Adrenal gland (tissue), 19 donors: ENCODE results near the gene ARL15. TPM values are rescaled to one million over a fixed set of nuclear protein-coding genes. Genes with fewer than 3 reads are reported as not detected.
A peak's percentile ranks its signal among the peaks of the same experiment; 100 is the strongest.
"Not testable (repeated sequence)": the region's sequence is repeated elsewhere in the genome, so short reads cannot be mapped to it uniquely, and the experiment has no call there.

Experiments
- DNase-seq, 7 donors: peaks; one replicate each; pipeline ENCODE4 v3.0.0-alpha.2; 2019 to 2020
- H3K27ac ChIP-seq, 5 donors: fragments of 200-600 bp; sonication (generic) in 4 of 5; 1 replicate in 3 of 5; 2 replicates in 2 of 5; pipeline versions ENCODE4 v1.5.1 to v1.8.0; 2016 to 2020; ENCODE audit warnings: mild to moderate bottlenecking in 1 of 5
- H3K27me3 ChIP-seq: fragments of 200-600 bp; 2 replicates; pipeline ENCODE4 v1.8.0; 2021
- H3K36me3 ChIP-seq, 2 donors: fragments of 200-600 bp; replicated peaks in 1 of 2; 1 replicate in 1 of 2; 2 replicates in 1 of 2; pipeline versions ENCODE4 v1.5.1 to v1.8.0; 2018 to 2022
- H3K4me1 ChIP-seq, 2 donors: fragments of 200-600 bp; replicated peaks in 1 of 2; 1 replicate in 1 of 2; 2 replicates in 1 of 2; pipeline versions ENCODE4 v1.5.1 to v1.8.0; 2018 to 2021
- H3K4me3 ChIP-seq, 4 donors: fragments of 200-600 bp; sonication (generic) in 3 of 4; one replicate each; pipeline ENCODE4 v1.5.1; 2016 to 2018
- H3K9me3 ChIP-seq, 3 donors: fragments of 200-600 bp; sonication (generic) in 1 of 3; replicated peaks in 1 of 3; 1 replicate in 2 of 3; 2 replicates in 1 of 3; pipeline versions ENCODE4 v1.5.1 to v1.8.0; 2016 to 2021
- POLR2A ChIP-seq, 2 donors: fragments of 450-650 bp; IDR thresholded peaks; one replicate each; pipeline ENCODE4 v1.6.1; 2017; ENCODE audit warnings: antibody characterized with exemption in 2 of 2, mild to moderate bottlenecking in 2 of 2, moderate library complexity in 1 of 2
- WGBS, 4 donors: extraction: QIAGEN DNeasy Blood & Tissue Kit in 2 of 4; methylation state at CpG; one replicate each; pipeline versions ENCODE4 v1.1.5 to v1.1.7; 2013 to 2017; 5-methylcytosine and 5-hydroxymethylcytosine counted together
- intact Hi-C, 2 donors: fragments of 100-400 bp; cut with DNase I; formaldehyde crosslinking; loops; one replicate each; pipeline versions ENCODE4 v1.14.1 to v1.15.0; 2022 to 2023
- long read RNA-seq, 10 donors: library from polyadenylated mRNA in 3 of 10; unstranded in 2 of 10; stranded (forward) in 1 of 10; transcript quantifications; one replicate each; pipeline ENCODE4 v2.0.0 and lab custom pipeline, GENCODE V29; 2021 to 2026
- polyA plus RNA-seq, 3 donors: library from polyadenylated mRNA; stranded (reverse); fragments of 200-250 nt in 2 of 3; fragments of 350-450 nt in 1 of 3; fragmentation: Illumina TruSeq in 1 of 3; extraction: RNeasy Lipid Tissue Mini Kit (QIAGEN cat#74804) in 1 of 3; gene quantifications; one replicate each; pipeline ENCODE4 v1.2.3, GENCODE V29; 2013 to 2014
- total RNA-seq, 9 donors: library from RNA; depleted of rRNA in 4 of 9; stranded (reverse); fragments of >200 nt in 4 of 9; fragments of 120-200 nt in 1 of 9; fragmentation: NEBNext Ultra II Directional in 1 of 9; extraction: Animal tissue kit (Norgen Biotek cat#: 25700) in 1 of 9; gene quantifications; one replicate each; pipeline versions ENCODE4 v1.1.0 to v1.2.4, GENCODE V29; 2013 to 2023
- TF ChIP-seq, protein P1 (sequence below), 6 experiments: fragments of 450-650 bp in 4 of 6; fragments of 200-600 bp in 2 of 6; sonication (generic) in 1 of 6; IDR thresholded peaks; 1 replicate in 5 of 6; 2 replicates in 1 of 6; pipeline versions ENCODE4 v1.5.1 to v1.8.0; 2016 to 2021; ENCODE audit warnings: antibody characterized with exemption in 6 of 6, mild to moderate bottlenecking in 2 of 6, moderate library complexity in 1 of 6
- donor health status: healthy with polysubstance abuse.
- donor health status: Bipolar disorder and iron deficiency.
- donor health status: DM: yes; HTN: yes; CAD: no.
- donor health status: DM: no; HTN: no; CAD: no.
- donor health status: DM: no; HTN: no; CAD: no.
- donor health status: DM: yes; HTN: yes; CAD: no.

ARL15 gene
- total RNA-seq (10 to 100 TPM; 19.4 to 85.6 (median 42.8) TPM), polyA plus RNA-seq (10 to 100 TPM; 12.1 to 27.6 (median 12.3) TPM)
- long read RNA-seq, donor 1, transcript ARL15-202 (5 exons, 2,486 nt): major isoform, 6 of 11 reads
- long read RNA-seq, donor 1, partial matches to known transcripts: 0 of 11 reads
- long read RNA-seq, donor 1, other reads (novel, unspliced or antisense): 0 of 11 reads
- long read RNA-seq, donor 2, partial matches to known transcripts: 0 of 7 reads
- long read RNA-seq, donor 2, other reads (novel, unspliced or antisense): 0 of 7 reads
- long read RNA-seq, donor 3, partial matches to known transcripts: 0 of 7 reads
- long read RNA-seq, donor 3, other reads (novel, unspliced or antisense): 0 of 7 reads
- long read RNA-seq, donor 4, partial matches to known transcripts: 0 of 3 reads
- long read RNA-seq, donor 4, other reads (novel, unspliced or antisense): 0 of 3 reads
- long read RNA-seq, donor 5, transcript ARL15-202 (5 exons, 2,486 nt): major isoform, 5 of 7 reads
- long read RNA-seq, donor 5, partial matches to known transcripts: 0 of 7 reads
- long read RNA-seq, donor 5, other reads (novel, unspliced or antisense): 2 of 7 reads
- long read RNA-seq, donor 6, partial matches to known transcripts: 0 of 2 reads
- long read RNA-seq, donor 6, other reads (novel, unspliced or antisense): 1 of 2 reads
- long read RNA-seq, donor 7, partial matches to known transcripts: 0 of 6 reads
- long read RNA-seq, donor 7, other reads (novel, unspliced or antisense): 0 of 6 reads
- long read RNA-seq, donor 8, transcript ARL15-202 (5 exons, 2,486 nt): major isoform, 9 of 9 reads
- long read RNA-seq, donor 8, partial matches to known transcripts: 0 of 9 reads
- long read RNA-seq, donor 8, other reads (novel, unspliced or antisense): 0 of 9 reads
- long read RNA-seq, donor 9, transcript ARL15-202 (5 exons, 2,486 nt): major isoform, 11 of 13 reads
- long read RNA-seq, donor 9, partial matches to known transcripts: 0 of 13 reads
- long read RNA-seq, donor 9, other reads (novel, unspliced or antisense): 0 of 13 reads
- long read RNA-seq, donor 10, partial matches to known transcripts: 0 of 2 reads
- long read RNA-seq, donor 10, other reads (novel, unspliced or antisense): 0 of 2 reads

DNA sequence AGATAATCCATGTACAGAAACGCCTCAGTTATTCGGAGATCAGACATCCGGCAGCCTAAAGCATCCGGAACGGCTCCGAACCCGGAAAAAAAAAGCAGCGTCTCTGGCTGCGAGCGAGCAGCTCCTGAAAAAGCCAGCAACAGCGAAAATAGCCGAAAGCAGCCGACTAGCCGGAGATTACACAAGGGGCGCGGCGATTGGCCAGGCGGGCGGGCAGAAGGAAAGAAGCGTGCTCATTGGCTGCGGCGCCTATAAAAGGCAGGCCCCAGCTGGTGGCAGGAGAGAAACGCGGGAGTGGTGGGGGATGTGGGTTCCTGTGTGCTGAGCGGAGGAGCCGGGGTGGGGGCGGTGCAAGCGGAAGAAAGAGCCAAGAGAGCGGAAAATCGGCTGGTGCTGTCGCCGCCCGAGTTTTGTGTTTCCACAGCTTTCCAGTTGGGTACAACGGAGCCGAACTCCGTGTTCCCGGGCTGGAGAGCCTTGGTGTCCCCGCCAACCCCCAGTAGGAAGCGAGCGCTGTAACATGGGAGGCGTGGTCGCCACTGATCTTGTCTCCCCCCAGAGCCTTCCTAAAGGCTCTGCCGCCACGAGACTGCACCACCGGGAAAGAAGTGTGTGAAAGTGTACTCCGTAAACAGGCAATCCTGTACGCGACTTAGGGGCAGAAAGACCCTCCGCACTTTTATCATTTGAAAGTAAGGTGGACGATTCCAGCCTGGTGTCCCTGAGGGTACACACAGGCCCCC, at the start of gene ARL15:
Gene ARL15, minus strand, starts transcription at position 141 of the 743 bp plus-strand sequence.
- no peaks in the 10 kb centered on the region for H3K36me3 ChIP-seq
- TF ChIP-seq, protein P1, sequence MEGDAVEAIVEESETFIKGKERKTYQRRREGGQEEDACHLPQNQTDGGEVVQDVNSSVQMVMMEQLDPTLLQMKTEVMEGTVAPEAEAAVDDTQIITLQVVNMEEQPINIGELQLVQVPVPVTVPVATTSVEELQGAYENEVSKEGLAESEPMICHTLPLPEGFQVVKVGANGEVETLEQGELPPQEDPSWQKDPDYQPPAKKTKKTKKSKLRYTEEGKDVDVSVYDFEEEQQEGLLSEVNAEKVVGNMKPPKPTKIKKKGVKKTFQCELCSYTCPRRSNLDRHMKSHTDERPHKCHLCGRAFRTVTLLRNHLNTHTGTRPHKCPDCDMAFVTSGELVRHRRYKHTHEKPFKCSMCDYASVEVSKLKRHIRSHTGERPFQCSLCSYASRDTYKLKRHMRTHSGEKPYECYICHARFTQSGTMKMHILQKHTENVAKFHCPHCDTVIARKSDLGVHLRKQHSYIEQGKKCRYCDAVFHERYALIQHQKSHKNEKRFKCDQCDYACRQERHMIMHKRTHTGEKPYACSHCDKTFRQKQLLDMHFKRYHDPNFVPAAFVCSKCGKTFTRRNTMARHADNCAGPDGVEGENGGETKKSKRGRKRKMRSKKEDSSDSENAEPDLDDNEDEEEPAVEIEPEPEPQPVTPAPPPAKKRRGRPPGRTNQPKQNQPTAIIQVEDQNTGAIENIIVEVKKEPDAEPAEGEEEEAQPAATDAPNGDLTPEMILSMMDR (IDR thresholded peaks at IDR 0.05): no peak
- TF ChIP-seq POLR2A (IDR thresholded peaks at IDR 0.05): peak; percentile 99 to 100
- H3K27ac ChIP-seq: peak within 1 kb of the TSS in 4 of 5 donors; percentile 81 to 90 (median 86)
- H3K4me1 ChIP-seq: peaks cover 12 to 21% of the 10 kb centered on the region in 2 donors
- 0 to 1% (median 0%) methylated on average over 22 to 50 of the region's 50 CpGs for WGBS, 4 donors
- intact Hi-C loops: loop anchor here (10.0 kb wide), 2 partner anchors 56 to 104 kb away; no protein-coding TSS in a partner anchor
- H3K27me3 ChIP-seq: no peaks in the 10 kb centered on the region
- peak; percentile 98 to 100 (median 99) for DNase-seq
- no peaks in the 10 kb centered on the region for H3K9me3 ChIP-seq
- peak within 1 kb of the TSS; percentile 43 to 97 (median 86) for H3K4me3 ChIP-seq

DNA sequence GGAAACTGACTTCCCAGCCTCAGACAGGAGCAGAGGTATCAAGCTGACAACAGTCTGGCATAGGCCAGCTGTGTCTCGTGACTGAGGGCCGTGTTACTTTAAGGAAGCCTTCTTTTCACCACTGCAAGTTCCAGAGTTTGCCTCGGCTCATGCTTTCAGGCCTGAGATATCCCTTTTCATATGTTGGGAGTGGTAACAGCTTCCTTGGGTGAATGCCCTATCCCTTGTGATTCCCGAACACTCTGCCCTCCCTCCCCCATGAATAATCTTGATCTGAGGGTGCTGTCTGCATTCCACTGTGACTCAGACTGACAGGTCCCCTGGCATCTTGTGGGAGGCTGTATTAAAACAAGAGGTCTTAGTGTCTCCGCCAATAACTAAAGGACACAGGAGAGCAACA, 49.7 kb upstream of the ARL15 start:
- no peaks in the 10 kb centered on the region for H3K9me3 ChIP-seq
- H3K4me1 ChIP-seq: no peaks in the 10 kb centered on the region
- no peaks in the 10 kb centered on the region for H3K27me3 ChIP-seq
- intact Hi-C loops: no loop called here
- TF ChIP-seq, protein P1 (IDR thresholded peaks at IDR 0.05): no peak
- no peak for TF ChIP-seq POLR2A (IDR thresholded peaks at IDR 0.05)
- peak in 4 of 7 donors; percentile 11 to 52 (median 16) for DNase-seq
- H3K4me3 ChIP-seq: no peak overlapping the region
- H3K27ac ChIP-seq: no peak overlapping the region
- WGBS, 4 donors: 43 to 61% (median 48%) methylated on average over 4 to 5 of the region's 5 CpGs
- no peaks in the 10 kb centered on the region for H3K36me3 ChIP-seq

DNA sequence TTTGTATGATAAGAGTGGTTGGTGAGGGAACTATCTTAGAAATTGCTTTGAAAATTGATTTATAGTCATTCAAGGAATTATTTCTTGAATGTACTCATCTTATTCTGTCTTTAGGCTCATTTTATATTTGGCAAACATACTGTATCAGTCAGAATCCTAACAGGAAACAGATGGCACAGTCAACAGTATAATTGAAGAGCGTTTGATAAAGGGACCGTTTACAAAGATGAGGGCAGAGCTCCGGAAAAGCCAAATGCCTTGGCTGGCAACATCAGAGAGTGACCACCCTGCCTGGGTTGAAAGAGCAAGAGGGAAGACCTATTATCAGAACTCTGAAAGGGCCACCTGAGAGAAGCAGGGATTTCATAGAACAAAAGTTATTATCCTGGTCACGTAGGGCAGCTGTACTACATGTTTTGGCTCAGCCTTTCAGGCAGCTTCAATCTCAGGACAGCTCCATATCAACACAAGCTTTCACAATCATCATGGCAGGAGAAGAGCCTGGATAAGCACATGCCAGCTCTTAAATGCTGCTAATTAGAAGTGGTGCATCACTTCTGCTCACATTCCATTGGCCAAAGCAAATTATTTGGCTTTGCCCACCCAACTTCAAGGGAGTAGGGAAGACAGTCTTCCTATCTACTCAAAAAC, 47.2 kb upstream of the ARL15 start:
- no peak for TF ChIP-seq POLR2A (IDR thresholded peaks at IDR 0.05)
- TF ChIP-seq, protein P1 (IDR thresholded peaks at IDR 0.05): no peak
- Histone ChIP-seq H3K36me3 (no peaks in the 10 kb centered on the region), H3K9me3 (no peaks in the 10 kb centered on the region), H3K27me3 (no peaks in the 10 kb centered on the region), H3K4me3 (no peak overlapping the region), H3K4me1 (no peaks in the 10 kb centered on the region), H3K27ac (no peak overlapping the region)
- intact Hi-C loops: no loop called here
- WGBS, 4 donors: 26 to 54% (median 48%) methylated on average over 4 of the region's 4 CpGs
- no peak for DNase-seq

DNA sequence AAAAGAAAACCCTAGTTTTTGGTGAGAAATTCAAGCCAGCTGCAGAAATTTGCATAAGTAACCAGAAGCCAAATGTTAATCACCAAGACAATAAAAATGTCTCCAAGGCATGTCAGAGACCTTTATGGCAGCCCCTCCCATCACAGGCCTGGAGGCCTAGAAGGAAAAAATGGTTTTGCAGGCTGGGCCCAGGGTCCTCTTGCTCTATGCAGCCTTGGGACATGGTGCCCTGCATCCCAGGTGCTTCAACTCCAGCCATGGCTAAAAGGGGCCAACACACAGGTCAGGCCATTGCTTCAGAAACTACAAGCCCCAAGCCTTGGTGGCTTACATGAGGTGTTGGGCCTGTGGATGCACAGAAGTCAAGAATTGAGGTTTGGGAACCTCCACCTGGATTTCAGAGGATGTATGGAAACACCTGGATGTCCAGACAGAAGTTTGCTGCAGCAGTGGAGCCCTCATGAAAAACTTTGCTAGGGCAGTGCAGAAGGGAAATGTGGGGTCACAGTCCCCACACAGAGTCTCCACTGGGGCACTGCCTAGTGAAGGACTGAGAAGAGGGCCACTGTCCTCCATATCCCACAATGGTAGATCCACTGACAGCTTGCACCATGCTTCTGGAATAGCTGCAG, 43.7 kb upstream of the ARL15 start:
- H3K36me3 ChIP-seq, H3K9me3 ChIP-seq, H3K4me1 ChIP-seq, DNase-seq, H3K27me3 ChIP-seq, H3K4me3 ChIP-seq, intact Hi-C loops, H3K27ac ChIP-seq: not testable (repeated sequence)

GRCh38 chr5:54352580-54352979, 42.2 kb upstream of the ARL15 start:
- H3K27me3 ChIP-seq, H3K36me3 ChIP-seq, H3K9me3 ChIP-seq, H3K4me3 ChIP-seq, H3K27ac ChIP-seq, H3K4me1 ChIP-seq, intact Hi-C loops, DNase-seq: not testable (repeated sequence)
- WGBS, 4 donors: 0 to 38% (median 13%) methylated on average over 1 of the region's 1 CpG
